ENCODE data around the gene CD300LF.

CD300LF gene

GRCh38 chr17:74745548-74746177 is 32.9 kb upstream of the CD300LF start:
- no peak for DNase-seq

- peak; percentile 64 for DNase-seq
Observed at GRCh38 chr17:74744714-74745547, 32.2 kb upstream of the CD300LF start.

GRCh38 chr17:74744349-74744713 is 31.6 kb upstream of the CD300LF start:
- DNase-seq = no peak

GRCh38 chr17:74743755-74744154 is 31.0 kb upstream of the CD300LF start:
- no peak for DNase-seq

- DNase-seq = no peak
Observed at GRCh38 chr17:74742978-74743545, 30.3 kb upstream of the CD300LF start.

- DNase-seq = no peak
Observed at GRCh38 chr17:74742153-74742515, 29.4 kb upstream of the CD300LF start.

GRCh38 chr17:74740641-74741387 is 28.1 kb upstream of the CD300LF start:
- DNase-seq = no peak

- DNase-seq = no peak
Observed at GRCh38 chr17:74740173-74740572, 27.4 kb upstream of the CD300LF start.

GRCh38 chr17:74739227-74739831 is 26.6 kb upstream of the CD300LF start:
- no peak for DNase-seq

GRCh38 chr17:74738051-74738996 is 25.6 kb upstream of the CD300LF start:
- DNase-seq = no peak

GRCh38 chr17:74737299-74738050 is 24.8 kb upstream of the CD300LF start:
- DNase-seq = peak; percentile 60

GRCh38 chr17:74736513-74737298 is 24.0 kb upstream of the CD300LF start, which contains the start of gene RAB37:
Gene RAB37, plus strand, starts transcription at chr17:74737256. Its CDS starts 17 bp downstream, at chr17:74737273.
- peak; percentile 43 for DNase-seq

- DNase-seq = no peak
Observed at GRCh38 chr17:74734256-74734655, 21.5 kb upstream of the CD300LF start.

GRCh38 chr17:74733365-74734122 is 20.8 kb upstream of the CD300LF start:
- DNase-seq = no peak

GRCh38 chr17:74732042-74732867 is 19.5 kb upstream of the CD300LF start:
- no peak for DNase-seq

GRCh38 chr17:74731347-74731605 is 18.6 kb upstream of the CD300LF start:
- DNase-seq = no peak

GRCh38 chr17:74730491-74731346 is 18.0 kb upstream of the CD300LF start:
- no peak for DNase-seq

- DNase-seq = no peak
Observed at GRCh38 chr17:74729866-74730265, 17.1 kb upstream of the CD300LF start.

All from NCI-H2171 (cell line).